Panc1 (cell line): ENCODE data around the gene MATN1. TPM values are rescaled to one million over a fixed set of nuclear protein-coding genes. Genes with fewer than 3 reads are reported as not detected.

Source experiments
- ATAC-seq: fragments of 200-7000 bp; cut with Tn5 transposase; 2 replicates; pipeline ENCODE4 v1.9.1; 2020; ENCODE audit warnings: mild to moderate bottlenecking, moderate library complexity
- BruUV-seq: library from RNA; stranded (reverse); fragments of 400-500 nt; replicated peaks from 2 replicates; lab custom pipeline; 2021; lab: Mats Ljungman, UMichigan
- CTCF ChIA-PET: fragments of 300-600 bp; sonication (Branson Sonifier 250); formaldehyde crosslinking; loops from one replicate; lab custom pipeline; 2022; ENCODE audit warnings: antibody characterized with exemption; lab: Charles Lee
- POLR2A ChIA-PET: fragments of 300-600 bp; sonication (Branson Sonifier 250); formaldehyde crosslinking; loops from one replicate; lab custom pipeline; 2022; ENCODE audit warnings: antibody characterized with exemption; lab: Charles Lee
- DNase-seq: peaks from one replicate; pipeline ENCODE4 v3.0.0-alpha.2; 2010; ENCODE audit warnings: low read depth, low spot score
- H3K27ac ChIP-seq: 2 replicates; pipeline ENCODE4 v1.5.1; 2011; ENCODE audit warnings: mild to moderate bottlenecking, low read length, inconsistent platforms
- H3K27me3 ChIP-seq: fragments of 200-500 bp; sonication (Bioruptor generic); 2 replicates; pipeline ENCODE4 v1.6.0; 2014; ENCODE audit warnings: low read length, inconsistent platforms; ENCODE audit not compliant: control insufficient read depth, insufficient read depth
- H3K36me3 ChIP-seq: fragments of 200-500 bp; sonication (Bioruptor generic); 2 replicates; pipeline ENCODE4 v1.5.1; 2014; ENCODE audit warnings: inconsistent platforms, mild to moderate bottlenecking, low read length, moderate library complexity; ENCODE audit not compliant: control insufficient read depth, insufficient read depth
- H3K4me1 ChIP-seq: 2 replicates; pipeline ENCODE4 v1.5.1; 2011; ENCODE audit warnings: inconsistent platforms, mild to moderate bottlenecking, low read length, moderate library complexity; ENCODE audit not compliant: control insufficient read depth, insufficient read depth
- H3K4me3 ChIP-seq, 2 experiments: 2 replicates each; pipeline ENCODE4 v1.5.1; 2011 to 2012; ENCODE audit warnings: low read depth in 2 of 2, low read length in 2 of 2, mild to moderate bottlenecking in 2 of 2, inconsistent platforms in 1 of 2, moderate library complexity in 1 of 2
- H3K9me3 ChIP-seq: fragments of 200-500 bp; sonication (Bioruptor generic); 2 replicates; pipeline ENCODE4 v1.5.1; 2014; ENCODE audit warnings: low read depth, mild to moderate bottlenecking, inconsistent platforms, low read length, moderate library complexity; ENCODE audit not compliant: control insufficient read depth, insufficient read depth
- CTCF ChIP-seq: fragments of 450-650 bp; IDR thresholded peaks from 2 replicates; pipeline ENCODE4 v1.5.1; 2017; ENCODE audit warnings: mild to moderate bottlenecking
- POLR2AphosphoS5 ChIP-seq: IDR thresholded peaks from 2 replicates; pipeline ENCODE4 v1.6.1; 2012; ENCODE audit warnings: mild to moderate bottlenecking, low read depth, low read length, moderate library complexity
- REST ChIP-seq, 2 experiments: IDR thresholded peaks; 2 replicates each; pipeline ENCODE4 v1.6.1; 2011 to 2012; ENCODE audit warnings: low read depth in 2 of 2, control low read depth in 1 of 2, low read length in 1 of 2, mild to moderate bottlenecking in 1 of 2, moderate library complexity in 1 of 2; ENCODE audit not compliant: insufficient read depth in 1 of 2
- SIN3A ChIP-seq: IDR thresholded peaks from 2 replicates; pipeline ENCODE4 v1.6.1; 2012; ENCODE audit warnings: low read depth, mild to moderate bottlenecking, low read length, moderate library complexity, borderline replicate concordance; ENCODE audit not compliant: insufficient read depth
- TCF7L2 ChIP-seq: IDR thresholded peaks from 2 replicates; pipeline ENCODE4 v1.6.1; 2011; ENCODE audit warnings: mild to moderate bottlenecking, low read depth, low read length, inconsistent platforms
- in situ Hi-C: cut with HindIII; loops from 2 replicates; pipeline ENCODE4 v1.10.0; 2016; ENCODE audit warnings: low sequenced_read_pairs, low pct_unique_long_range_greater_than_20kb
- intact Hi-C: fragments of 100-400 bp; cut with micrococcal nuclease; formaldehyde crosslinking; loops from one replicate; pipeline ENCODE4 v1.10.0; 2022; ENCODE audit not compliant: unreplicated experiment
- total RNA-seq: library from RNA; stranded (reverse); gene quantifications from one replicate; pipeline ENCODE4 v1.2.1, GENCODE V29; 2021; ENCODE audit not compliant: unreplicated experiment

The MATN1 gene
- total RNA-seq, 1 experiment from 2014 or later: 0.59 TPM

- intact Hi-C loops: no loop called here
- no peak for TF ChIP-seq REST (IDR thresholded peaks at IDR 0.05; ENCODE audit: insufficient read depth in 1 of 2, low read depth in 2 of 2, low read length in 1 of 2)
- no peak for TF ChIP-seq CTCF
- TF ChIP-seq POLR2AphosphoS5: no peak
- no peak for TF ChIP-seq TCF7L2
- TF ChIP-seq SIN3A: no peak
- Histone ChIP-seq H3K27me3 (no peaks in the 10 kb centered on the region), H3K4me3 (no peak overlapping the region), H3K4me1 (no peaks in the 10 kb centered on the region), H3K27ac (no peak overlapping the region), H3K9me3 (no peaks in the 10 kb centered on the region), H3K36me3 (no peaks in the 10 kb centered on the region)
- DNase-seq (no peak), ATAC-seq (no peak)
- in situ Hi-C loops: no loop called here
- POLR2A ChIA-PET: no interaction called here
- CTCF ChIA-PET: no interaction called here
- no TSS peak for BruUV-seq
Measured at GRCh38 chr1:30663596-30664091, 59.7 kb downstream of the MATN1 start.

GRCh38 chr1:30662291-30662840 lies 61.0 kb downstream of the MATN1 start:
- TF ChIP-seq REST (IDR thresholded peaks at IDR 0.05; ENCODE audit: insufficient read depth in 1 of 2, low read depth in 2 of 2, low read length in 1 of 2): no peak
- in situ Hi-C loops: no loop called here
- ATAC-seq (no peak), DNase-seq (no peak)
- H3K4me3 ChIP-seq: no peak overlapping the region
- intact Hi-C loops: no loop called here
- no peaks in the 10 kb centered on the region for H3K27me3 ChIP-seq
- no TSS peak for BruUV-seq
- no peaks in the 10 kb centered on the region for H3K4me1 ChIP-seq
- no peak overlapping the region for H3K27ac ChIP-seq
- H3K9me3 ChIP-seq: no peaks in the 10 kb centered on the region
- ChIA-PET POLR2A (no interaction called here), CTCF (no interaction called here)
- no peaks in the 10 kb centered on the region for H3K36me3 ChIP-seq
